ENCODE results near the gene ODAD2.

DNA sequence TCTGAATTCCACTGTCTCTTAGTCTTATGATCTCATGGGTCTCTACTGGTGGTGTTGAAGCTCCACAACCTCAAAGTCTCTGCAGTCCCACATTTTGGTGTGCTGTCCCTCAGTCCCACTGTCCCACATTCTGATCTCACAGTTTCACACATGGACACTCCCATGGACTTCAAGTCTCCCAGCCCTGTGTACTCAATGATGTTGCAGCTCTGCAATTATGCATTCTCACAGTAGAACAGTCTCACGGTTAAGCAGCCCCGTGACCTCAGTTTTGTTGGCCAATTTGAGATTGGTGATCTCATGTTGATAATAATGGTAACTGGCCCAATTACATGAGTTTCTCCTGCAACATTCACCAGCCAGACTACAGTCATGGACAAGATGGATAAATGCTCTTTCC, 109.4 kb downstream of the ODAD2 start:
- TF ChIP-seq EZH2 (IDR thresholded peaks at IDR 0.05; ENCODE audit: borderline replicate concordance, low read depth, low read length, severe bottlenecking) (no peak), POLR2AphosphoS5 (IDR thresholded peaks at IDR 0.05; ENCODE audit: insufficient read depth, low read depth, low read length) (no peak), CTCF (IDR thresholded peaks at IDR 0.05; ENCODE audit: extremely low read depth in 1 of 2, insufficient read depth in 1 of 2, low read depth in 1 of 2, low read length in 2 of 2) (no peak), FOS (IDR thresholded peaks at IDR 0.05; ENCODE audit: borderline replicate concordance, insufficient read depth, low read length) (no peak)
- TF ChIP-seq, protein P1, sequence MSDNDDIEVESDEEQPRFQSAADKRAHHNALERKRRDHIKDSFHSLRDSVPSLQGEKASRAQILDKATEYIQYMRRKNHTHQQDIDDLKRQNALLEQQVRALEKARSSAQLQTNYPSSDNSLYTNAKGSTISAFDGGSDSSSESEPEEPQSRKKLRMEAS (IDR thresholded peaks at IDR 0.05; ENCODE audit: insufficient read depth, insufficient read length) = no peak
